GM20431 (cell line): ENCODE data around the gene PAPOLG.

Experiments
- in situ Hi-C: fragments of 300-500 bp; cut with MseI, MboI; formaldehyde crosslinking; loops from one replicate; pipeline ENCODE4 v1.15.0; 2020; ENCODE audit warnings: low sequenced_read_pairs; ENCODE audit not compliant: unreplicated experiment

PAPOLG gene

GRCh38 chr2:60756097-60757087 lies at the start of gene PAPOLG:
PAPOLG (plus strand) TSS chr2:60756268; CDS start chr2:60756479, 211 bp downstream.
- in situ Hi-C loops: no loop called here

- in situ Hi-C loops: no loop called here
These were observed 48.2 kb upstream of the PAPOLG start for GRCh38 chr2:60707750-60708371.

- in situ Hi-C loops: no loop called here
These were observed 47.3 kb upstream of the PAPOLG start for GRCh38 chr2:60708630-60709320.

- in situ Hi-C loops: no loop called here
These were observed 45.4 kb upstream of the PAPOLG start for GRCh38 chr2:60710707-60711106.

DNA sequence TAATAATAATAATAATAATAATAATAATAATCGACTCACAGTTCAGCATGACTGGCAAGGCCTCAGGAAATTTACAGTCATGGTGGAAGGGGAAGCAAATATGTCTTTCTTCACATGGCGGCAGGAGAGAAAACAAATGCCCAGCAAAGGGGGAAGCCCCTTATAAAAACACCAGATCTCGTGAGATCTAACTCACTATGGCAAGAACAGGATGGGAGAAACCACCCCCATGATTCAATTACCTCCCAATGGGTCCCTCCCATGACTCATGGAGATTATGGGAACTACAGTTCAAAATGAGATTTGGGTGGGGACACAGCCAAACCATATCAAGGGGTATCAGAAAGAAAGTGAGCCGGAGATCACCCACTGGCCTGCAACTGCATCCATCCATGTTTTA lies 40.5 kb upstream of the PAPOLG start:
- in situ Hi-C loops: no loop called here

- in situ Hi-C loops: no loop called here
These were observed 38.4 kb upstream of the PAPOLG start for GRCh38 chr2:60717691-60718090.

- in situ Hi-C loops: no loop called here
These were observed 36.7 kb upstream of the PAPOLG start for GRCh38 chr2:60719331-60719730.

GRCh38 chr2:60725466-60725865 lies 30.6 kb upstream of the PAPOLG start:
- in situ Hi-C loops: no loop called here

DNA sequence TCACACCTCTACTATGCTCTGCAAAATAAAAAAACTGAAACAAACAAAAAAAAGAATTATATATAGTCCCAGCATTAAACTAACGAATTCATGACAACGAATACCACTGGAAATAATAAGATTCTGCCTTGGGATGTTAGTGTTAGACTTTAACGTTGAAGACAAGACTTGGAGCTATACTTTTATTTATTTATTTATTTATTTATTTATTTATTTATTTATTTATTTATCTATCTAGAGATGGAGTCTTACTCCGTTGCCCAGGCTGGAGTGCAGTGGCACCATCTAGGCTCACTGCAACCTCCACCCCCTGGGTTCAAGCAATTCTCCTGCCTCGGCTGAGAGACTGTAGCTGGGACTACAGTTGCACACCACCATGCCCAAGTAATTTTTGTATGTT lies 27.2 kb upstream of the PAPOLG start:
- in situ Hi-C loops: no loop called here

DNA sequence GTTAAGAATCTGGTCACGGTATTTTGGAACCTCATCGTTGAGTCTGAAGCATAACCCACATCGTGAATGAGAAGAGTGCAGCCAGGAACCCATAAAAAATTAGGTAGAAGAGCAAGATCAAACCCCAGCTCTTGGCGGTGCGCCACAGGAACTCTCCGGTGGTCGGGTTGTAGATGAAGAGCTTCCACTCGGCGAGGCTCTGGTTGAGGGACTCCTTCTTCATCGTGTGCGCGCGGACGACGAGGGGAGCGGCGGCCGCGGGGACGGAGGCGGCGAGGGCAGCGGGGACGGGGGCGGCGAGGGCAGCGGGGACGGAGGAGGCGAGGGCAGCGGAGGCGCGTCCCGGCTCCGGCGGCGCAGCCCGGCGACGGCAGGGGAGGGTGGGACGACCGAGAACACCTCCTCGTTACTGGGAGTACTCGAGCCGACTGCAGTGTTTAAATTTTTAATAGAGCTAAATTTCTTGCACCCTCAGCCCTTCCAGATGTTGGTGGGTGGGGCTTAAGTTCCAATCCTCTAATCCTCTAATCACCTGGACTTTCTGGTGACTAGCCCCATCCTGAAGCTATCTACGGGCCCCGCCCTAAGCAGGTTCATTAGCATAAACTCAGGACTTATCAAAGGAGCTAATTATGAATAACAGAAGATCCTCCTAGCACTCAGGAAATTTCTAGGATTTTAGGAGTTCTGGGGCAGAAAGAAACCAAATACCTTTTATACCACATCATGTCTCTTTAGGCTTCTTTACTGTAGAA lies 20.4 kb upstream of the PAPOLG start:
- in situ Hi-C loops: no loop called here

- in situ Hi-C loops: no loop called here
These were observed 17.4 kb upstream of the PAPOLG start for GRCh38 chr2:60738679-60739078.

DNA sequence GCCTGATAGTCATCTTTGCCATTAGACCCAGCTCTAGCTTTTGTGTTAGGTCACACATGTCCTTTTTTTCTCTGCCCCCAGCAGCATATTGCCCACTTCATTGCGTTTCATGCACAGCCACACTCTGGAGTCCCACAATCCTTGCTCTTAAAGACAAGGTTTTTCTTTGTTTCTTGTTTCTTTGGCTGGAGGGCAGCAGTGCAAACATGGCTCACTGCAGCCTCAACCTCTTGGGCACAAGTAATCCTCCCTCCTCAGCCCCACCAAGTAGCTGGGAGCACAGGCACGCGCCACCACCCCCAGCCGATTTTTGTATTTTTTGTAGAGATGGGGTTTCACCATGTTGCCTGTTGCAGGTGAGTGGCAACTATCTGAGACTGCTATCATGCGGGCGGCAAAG lies 16.9 kb upstream of the PAPOLG start:
- in situ Hi-C loops: no loop called here

- in situ Hi-C loops: no loop called here
These were observed 14.5 kb upstream of the PAPOLG start for GRCh38 chr2:60741576-60741975.

GRCh38 chr2:60742419-60742818 lies 13.6 kb upstream of the PAPOLG start:
- in situ Hi-C loops: no loop called here

- in situ Hi-C loops: no loop called here
These were observed 10.7 kb upstream of the PAPOLG start for GRCh38 chr2:60745330-60745729.

- in situ Hi-C loops: no loop called here
These were observed 10.3 kb upstream of the PAPOLG start for GRCh38 chr2:60745761-60746160.

DNA sequence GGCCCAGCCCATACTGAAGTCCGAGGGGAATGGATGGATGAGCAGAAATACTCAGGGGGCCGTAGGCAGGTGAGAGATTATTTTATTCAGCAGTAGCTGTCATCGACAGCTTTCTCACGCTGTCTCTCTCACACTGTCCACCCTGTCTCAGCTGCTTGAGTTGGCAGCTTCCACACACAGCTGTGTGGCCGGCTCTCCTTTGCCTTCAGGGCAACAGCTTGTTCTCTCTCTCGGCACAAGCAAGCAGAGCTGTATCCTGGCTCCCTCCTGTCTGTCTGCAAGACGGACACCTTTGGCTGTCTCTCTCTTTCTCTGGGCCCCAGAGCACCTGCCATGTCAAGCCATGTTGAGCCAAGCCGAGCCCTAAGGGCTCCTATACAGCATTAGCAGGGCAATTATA lies 9.8 kb upstream of the PAPOLG start:
- in situ Hi-C loops: no loop called here

DNA sequence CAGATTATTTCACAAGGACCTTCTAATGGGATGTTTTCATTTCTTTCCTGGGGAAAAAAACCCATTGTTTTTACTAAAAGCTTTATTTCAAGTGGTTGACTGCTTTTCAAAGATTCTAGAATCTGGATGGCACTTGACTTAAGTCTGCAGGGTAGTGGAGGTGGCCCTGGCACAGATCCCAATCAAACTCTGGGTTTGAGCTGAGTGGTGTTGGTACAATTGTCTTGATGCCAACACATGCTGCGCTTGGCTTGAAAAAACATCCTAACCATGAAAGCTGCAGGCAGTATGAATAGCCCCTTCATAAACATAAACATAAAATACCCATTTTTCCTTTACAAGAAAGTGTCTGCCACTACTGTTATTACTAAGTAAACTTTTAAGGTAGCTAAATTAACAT lies 3.6 kb downstream of the PAPOLG start:
- in situ Hi-C loops: no loop called here

GRCh38 chr2:60764736-60765534 lies 8.9 kb downstream of the PAPOLG start:
- in situ Hi-C loops: no loop called here
